Stimulated activated CD8-positive, alpha-beta memory T cell treated with anti-CD3 and anti-CD28 coated beads, Interleukin-7, amount 100 ng/mL, for 4 hours (primary cell): ENCODE data around the gene NRCAM.

Experiments used
- DNase-seq, 2 donors: peaks; one replicate each; pipeline ENCODE4 v3.0.0-alpha.2; 2020; ENCODE audit warnings: low read depth in 2 of 2

The NRCAM gene

GRCh38 chr7:108246227-108246837 is 209.9 kb downstream of the NRCAM start:
- DNase-seq = no peak

- no peak for DNase-seq
Measured at GRCh38 chr7:108245523-108246226, 210.6 kb downstream of the NRCAM start.

GRCh38 chr7:108244110-108244509 is 212.1 kb downstream of the NRCAM start:
- DNase-seq = no peak

- DNase-seq = no peak
Measured at GRCh38 chr7:108239501-108240225, 216.6 kb downstream of the NRCAM start.

GRCh38 chr7:108236681-108237415 is 219.4 kb downstream of the NRCAM start:
- no peak for DNase-seq

GRCh38 chr7:108235451-108236061 is 220.7 kb downstream of the NRCAM start:
- DNase-seq = no peak

- no peak for DNase-seq
Measured at GRCh38 chr7:108234971-108235450, 221.2 kb downstream of the NRCAM start.

GRCh38 chr7:108234281-108234680 is 222.0 kb downstream of the NRCAM start:
- no peak for DNase-seq

GRCh38 chr7:108232076-108232475 is 224.2 kb downstream of the NRCAM start:
- DNase-seq = no peak

GRCh38 chr7:108231221-108231620 is 225.0 kb downstream of the NRCAM start:
- DNase-seq = no peak

- no peak for DNase-seq
Measured at GRCh38 chr7:108227366-108227765, 228.9 kb downstream of the NRCAM start.

- no peak for DNase-seq
Measured at GRCh38 chr7:108226816-108227299, 229.4 kb downstream of the NRCAM start.

- DNase-seq = no peak
Measured at GRCh38 chr7:108225531-108226181, 230.6 kb downstream of the NRCAM start.

- DNase-seq = no peak
Measured at GRCh38 chr7:108224387-108224786, 231.8 kb downstream of the NRCAM start.

- DNase-seq = no peak
Measured at GRCh38 chr7:108222236-108222892, 233.9 kb downstream of the NRCAM start.

GRCh38 chr7:108211382-108212201 is 244.6 kb downstream of the NRCAM start:
- DNase-seq = no peak

- no peak for DNase-seq
Measured at GRCh38 chr7:108210796-108211195, 245.4 kb downstream of the NRCAM start.

- DNase-seq = no peak
Measured at GRCh38 chr7:108205311-108205710, 250.9 kb downstream of the NRCAM start.

GRCh38 chr7:108204281-108204796 is 251.9 kb downstream of the NRCAM start:
- no peak for DNase-seq
